Left colon (tissue), 2 donors: Measurements from ENCODE around the gene MGAT4A. TPM values are rescaled to one million over a fixed set of nuclear protein-coding genes. Genes with fewer than 3 reads are reported as not detected.

Experiments used
- ATAC-seq: fragments of 200-7000 bp; cut with Tn5 transposase; one replicate; pipeline ENCODE4 v1.9.1; 2020; ENCODE audit warnings: mild to moderate bottlenecking, moderate library complexity
- DNase-seq, 2 donors: peaks; one replicate each; pipeline ENCODE4 v3.0.0-alpha.2; 2020
- intact Hi-C, 2 donors: fragments of 100-400 bp; cut with DNase I in 1 of 2; cut with micrococcal nuclease in 1 of 2; formaldehyde crosslinking; loops; one replicate each; pipeline versions ENCODE4 v1.11.2 to v1.14.0; 2022; cut with DNase I, micrococcal nuclease
- long read RNA-seq: library from polyadenylated mRNA; unstranded; transcript quantifications from one replicate; pipeline ENCODE4 v2.0.0, GENCODE V29; 2021
- total RNA-seq, 2 donors: library from RNA; stranded (reverse); fragmentation: NEBNext Ultra II Directional; extraction: Animal tissue kit (Norgen Biotek cat#: 25700); gene quantifications; one replicate each; pipeline ENCODE4 v1.2.1, GENCODE V29; 2021
- donor health status: DM: no; HTN: no; CAD: no.
- donor health status: DM: yes; HTN: yes; CAD: no.

MGAT4A gene
- total RNA-seq, result 100 to 1,000 TPM; 115 to 154 TPM
- long read RNA-seq, full-length matches to known transcripts, result 62 of 122 reads
- long read RNA-seq, partial matches to known transcripts, result 1 of 122 reads
- long read RNA-seq, other reads (novel, unspliced or antisense), result 59 of 122 reads

DNA sequence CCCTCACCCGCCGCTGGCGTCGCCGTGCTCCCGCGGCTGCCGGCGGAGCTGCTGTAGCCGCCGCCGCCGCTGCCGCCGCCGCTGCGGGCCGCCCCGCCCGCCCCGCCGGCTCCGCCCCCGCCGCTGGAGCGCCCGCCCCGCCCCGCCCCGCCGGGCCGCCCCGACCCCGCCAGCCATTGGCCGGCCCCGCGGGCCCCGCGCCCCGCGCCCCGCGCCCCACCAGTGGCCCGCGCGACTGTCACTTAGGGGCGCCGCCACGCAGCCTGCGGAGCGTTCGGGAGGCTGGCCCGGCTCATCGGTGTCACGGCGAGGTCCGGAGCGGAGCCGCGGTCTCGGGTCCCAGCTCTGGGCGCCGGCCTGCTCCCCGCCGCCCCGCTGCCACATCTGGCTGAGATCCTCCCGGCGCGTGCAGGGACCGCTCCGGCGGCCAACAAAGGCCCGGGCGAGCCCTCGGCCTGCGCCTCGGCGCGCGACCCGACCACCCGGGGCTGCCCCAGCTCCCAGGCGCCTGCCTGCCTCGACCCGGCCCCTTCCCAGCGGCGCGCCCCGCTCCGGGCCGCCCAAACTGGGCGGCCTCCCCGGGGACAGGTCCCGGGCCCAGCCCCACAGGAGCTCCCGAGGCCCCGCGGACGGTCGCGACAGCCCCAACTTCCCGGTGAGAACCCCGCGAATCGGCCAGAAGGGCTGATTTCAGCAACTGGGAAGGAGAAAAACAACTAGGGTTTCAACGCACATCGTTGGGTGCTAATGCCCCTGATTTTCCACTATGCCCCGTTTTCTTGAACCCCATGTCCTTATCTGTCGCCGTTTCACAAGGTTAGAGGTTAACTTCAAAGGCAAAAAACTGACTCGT is at the start of gene MGAT4A:
TSS of gene MGAT4A (minus strand) at position 92 of the 853 bp plus-strand sequence. CDS start 4,800 bp downstream, outside the sequence.
- ATAC-seq, result peak; percentile 73
- intact Hi-C loops, result no loop called here
- peak; percentile 72 to 84 for DNase-seq

DNA sequence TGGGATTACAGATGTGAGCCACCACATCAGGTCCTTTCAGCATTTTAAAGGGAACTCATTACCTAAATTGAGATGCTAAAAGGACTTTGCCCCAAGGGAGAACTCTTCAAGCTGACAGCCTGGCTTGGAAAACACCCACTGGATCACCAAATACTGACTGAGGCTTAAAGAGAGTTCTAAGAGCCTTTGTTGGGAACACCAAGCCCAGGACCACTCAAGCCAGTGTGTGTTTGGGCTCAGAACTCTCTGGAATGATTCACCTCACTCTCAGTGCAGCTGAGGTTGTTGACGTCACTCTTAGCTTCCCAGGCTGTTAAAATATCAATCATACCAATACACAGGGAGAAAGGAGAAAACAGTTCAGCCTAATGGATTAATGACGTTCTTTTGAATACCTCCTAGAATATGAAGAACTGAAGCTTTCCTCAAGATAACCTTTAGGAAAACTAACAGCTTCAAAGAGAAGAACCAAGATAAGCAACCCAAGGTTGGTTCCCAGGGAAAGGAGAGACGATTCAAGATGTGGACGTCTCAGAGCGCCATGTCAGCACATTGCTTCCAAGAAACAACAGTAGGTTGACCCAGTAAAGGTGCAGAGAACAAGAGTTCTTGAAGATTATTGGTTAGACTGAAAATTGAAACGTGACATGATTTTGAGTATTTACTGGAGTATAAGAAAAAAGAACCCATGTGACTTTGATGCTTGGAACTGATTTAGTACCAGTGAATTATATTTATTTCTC is 48.0 kb upstream of the MGAT4A start:
- ATAC-seq (no peak), DNase-seq (no peak)
- intact Hi-C loops, result no loop called here

DNA sequence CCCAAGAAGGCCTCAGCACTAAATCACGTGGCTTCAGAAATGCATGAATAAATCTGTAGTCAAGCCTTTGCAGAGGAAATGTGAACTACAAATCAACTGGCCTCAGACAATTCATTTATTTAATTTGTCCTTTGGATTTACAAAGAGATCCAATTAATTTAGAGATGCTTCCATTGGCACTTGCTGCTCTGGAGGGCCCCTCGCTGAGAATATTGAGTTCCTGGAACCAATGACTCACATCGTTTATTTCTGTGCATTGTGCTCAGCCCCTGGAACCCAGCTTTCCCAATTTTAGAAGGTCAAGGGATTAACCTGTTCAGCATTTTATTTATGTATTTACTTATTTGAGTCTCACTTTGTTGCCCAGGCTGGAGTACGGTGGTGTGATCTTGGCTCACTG is 47.2 kb upstream of the MGAT4A start:
- no peak for DNase-seq
- intact Hi-C loops, result no loop called here
- no peak for ATAC-seq

DNA sequence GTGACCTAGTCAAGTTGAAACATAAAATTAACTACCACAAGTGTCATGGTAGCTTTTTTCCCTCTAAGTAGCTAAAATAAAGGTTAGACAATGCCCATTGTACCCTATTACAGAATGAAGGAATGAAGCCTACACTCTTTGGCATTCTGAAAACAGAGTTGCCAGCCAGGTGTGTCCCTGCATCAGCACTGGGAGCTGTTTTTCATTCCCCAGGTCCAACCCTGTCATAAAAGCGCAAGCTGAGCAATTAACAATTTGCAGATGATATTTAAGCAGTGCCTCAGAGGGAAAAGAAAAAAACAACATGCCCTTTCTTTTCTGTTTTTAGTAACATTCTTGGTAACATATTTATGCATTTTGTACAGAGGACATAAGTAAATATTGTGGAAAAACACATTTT is 46.8 kb upstream of the MGAT4A start:
- ATAC-seq (peak; percentile 81), DNase-seq (no peak)
- intact Hi-C loops, result no loop called here

- intact Hi-C loops, result no loop called here
- no peak for DNase-seq
- ATAC-seq, result no peak
Measured at GRCh38 chr2:98777076-98777475, 46.1 kb upstream of the MGAT4A start.

- no peak for ATAC-seq
- intact Hi-C loops, result no loop called here
- no peak for DNase-seq
Measured at GRCh38 chr2:98776136-98776535, 45.2 kb upstream of the MGAT4A start.

- DNase-seq, result no peak
- ATAC-seq, result no peak
- intact Hi-C loops, result no loop called here
Measured at GRCh38 chr2:98775146-98775986, 44.4 kb upstream of the MGAT4A start.

DNA sequence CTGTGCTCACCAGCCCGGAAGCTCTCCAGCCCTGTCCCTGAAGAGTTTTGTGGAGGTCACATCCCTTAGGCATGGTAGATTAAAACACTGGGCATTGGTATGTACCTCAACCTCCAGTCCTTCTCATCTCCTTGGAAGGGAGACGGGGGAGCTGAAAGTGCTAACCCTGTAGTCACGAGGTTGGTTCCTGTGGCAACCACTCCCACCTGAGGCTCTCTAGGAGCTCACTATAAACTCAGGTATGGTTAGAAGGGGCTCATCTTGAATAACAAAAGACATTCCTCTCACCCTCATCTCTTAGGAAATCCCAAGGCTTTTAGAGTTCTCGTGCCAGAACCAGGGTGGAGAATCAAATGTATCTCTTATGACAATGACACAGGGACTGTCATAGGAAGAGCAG is 43.0 kb upstream of the MGAT4A start:
- intact Hi-C loops, result no loop called here
- DNase-seq, result no peak
- no peak for ATAC-seq

GRCh38 chr2:98773169-98773568 is 42.2 kb upstream of the MGAT4A start:
- ATAC-seq, result no peak
- DNase-seq, result no peak
- intact Hi-C loops, result no loop called here

DNA sequence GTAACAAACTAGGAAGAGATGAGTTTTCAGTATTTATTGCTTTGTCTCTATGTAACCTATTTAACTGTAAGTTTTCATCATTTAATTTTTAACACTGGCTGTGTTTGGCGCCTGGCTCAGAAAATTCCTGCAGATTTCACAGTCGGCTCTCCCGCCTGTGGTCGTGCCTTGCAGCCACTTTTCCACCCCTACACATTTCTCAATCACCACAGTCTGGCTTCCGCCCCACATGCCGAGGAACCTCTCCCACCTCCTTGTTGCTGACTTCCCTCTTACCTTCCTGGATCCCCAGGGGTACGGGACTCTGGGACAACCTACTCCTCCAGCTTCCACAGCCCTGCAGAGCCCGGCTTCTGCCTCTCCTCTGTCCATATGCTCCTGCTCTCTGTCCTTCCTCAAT is 41.6 kb upstream of the MGAT4A start:
- no peak for DNase-seq
- intact Hi-C loops, result no loop called here
- no peak for ATAC-seq

DNA sequence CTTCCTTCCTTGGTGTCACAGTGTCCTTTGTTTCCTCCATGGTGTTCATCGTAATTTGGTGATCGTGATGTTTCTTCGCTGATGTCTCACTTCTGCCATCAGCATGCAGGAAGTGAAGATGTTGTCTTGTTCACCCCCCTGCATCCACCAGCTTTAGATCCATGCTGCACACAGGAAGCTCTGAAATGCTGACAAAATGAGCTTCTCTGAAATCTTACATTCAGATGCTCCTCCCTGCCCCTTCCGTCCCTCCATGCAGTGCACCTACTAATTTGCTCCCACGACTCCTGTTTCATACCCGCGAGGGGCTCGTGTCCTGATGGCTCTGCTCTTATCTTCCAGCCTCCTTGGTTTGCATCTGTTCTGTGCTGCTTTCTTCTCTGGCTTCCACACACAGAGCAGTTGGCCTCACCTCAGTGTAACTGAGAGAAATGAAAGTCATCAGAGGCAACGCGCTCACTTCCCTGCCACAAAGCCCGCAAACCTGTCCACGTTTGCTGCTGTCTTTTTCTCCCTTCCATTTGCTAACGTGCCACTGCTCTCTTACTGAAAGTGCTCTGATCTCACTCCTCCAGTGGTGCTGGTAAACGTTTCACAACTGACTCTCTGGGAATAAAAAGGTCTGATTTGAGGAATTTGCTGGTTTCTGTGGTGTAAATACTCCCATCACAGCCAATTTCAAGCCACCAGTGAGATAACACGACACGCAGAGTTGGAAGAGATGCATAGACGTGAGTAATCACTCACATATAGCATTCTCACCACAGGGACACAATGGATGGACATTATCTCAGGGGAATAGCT is 41.0 kb upstream of the MGAT4A start:
- intact Hi-C loops, result no loop called here
- peak; percentile 31 for ATAC-seq
- no peak for DNase-seq

DNA sequence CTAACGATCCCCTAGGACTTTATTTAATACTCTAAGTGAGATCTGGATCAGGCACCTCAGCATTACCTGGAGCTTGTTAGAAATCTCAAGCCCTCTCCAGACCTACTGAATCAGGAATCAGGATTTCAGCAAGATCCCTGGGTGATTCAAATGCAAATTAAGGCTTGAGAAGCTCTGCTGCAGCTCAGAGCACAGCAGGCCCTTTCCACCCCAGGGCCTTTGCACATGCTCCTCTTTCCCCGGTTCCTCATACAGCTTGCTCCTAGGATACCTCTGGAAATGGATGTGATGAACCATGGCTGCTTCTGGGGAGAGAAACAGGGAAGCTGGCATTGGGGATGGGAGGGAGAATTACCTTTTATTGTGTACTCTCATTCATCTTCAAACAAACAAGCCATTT is 40.3 kb upstream of the MGAT4A start:
- no peak for DNase-seq
- no peak for ATAC-seq

GRCh38 chr2:98769784-98770183 is 38.9 kb upstream of the MGAT4A start:
- DNase-seq, result no peak
- intact Hi-C loops, result no loop called here
- ATAC-seq, result no peak

More for the DNA sequence above, 40.3 kb upstream of the MGAT4A start:
- intact Hi-C loops, result no loop called here

DNA sequence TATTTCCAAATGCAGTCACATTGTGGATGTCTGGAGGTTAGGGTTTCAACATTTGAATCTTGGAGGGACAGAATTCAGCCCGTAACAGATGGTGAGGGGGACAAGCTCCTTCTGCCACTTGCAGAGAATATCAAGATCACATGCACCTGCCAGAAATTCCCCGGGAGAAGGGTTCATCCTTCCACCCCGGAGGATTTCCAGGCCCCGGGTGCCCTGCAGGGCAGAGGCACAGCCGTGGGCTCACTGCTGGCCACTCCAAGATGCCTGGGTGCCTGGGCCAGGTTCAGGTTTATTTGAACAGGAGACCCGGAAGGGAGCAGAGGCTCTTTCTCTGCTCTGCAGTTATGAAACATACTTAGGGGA is 38.2 kb upstream of the MGAT4A start:
- DNase-seq (no peak), ATAC-seq (no peak)
- intact Hi-C loops, result no loop called here

- intact Hi-C loops, result no loop called here
- ATAC-seq, result peak; percentile 25
- DNase-seq, result no peak
Measured at GRCh38 chr2:98768384-98769113, 37.6 kb upstream of the MGAT4A start.

DNA sequence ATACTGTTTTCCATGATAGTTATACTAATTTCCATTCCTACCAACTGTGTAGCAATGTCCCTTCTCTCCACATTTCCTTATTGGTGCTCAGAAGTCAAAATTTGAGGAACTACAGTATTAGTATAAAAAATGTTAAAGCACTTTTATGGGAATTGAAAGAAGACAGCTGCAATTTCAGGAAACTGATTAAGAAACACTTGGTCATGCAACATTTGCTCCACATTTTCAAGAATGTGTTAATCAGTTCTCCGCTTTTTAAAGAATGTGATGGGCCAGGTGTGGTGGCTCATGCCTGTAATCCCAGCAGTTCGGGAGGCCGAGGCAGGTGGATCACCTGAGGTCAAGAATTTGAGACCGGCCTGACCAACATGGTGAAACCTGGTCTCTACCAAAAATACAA is 33.6 kb upstream of the MGAT4A start:
- ATAC-seq (no peak), DNase-seq (no peak)
- intact Hi-C loops, result no loop called here

- DNase-seq (no peak), ATAC-seq (peak; percentile 27)
- intact Hi-C loops, result no loop called here
Measured at GRCh38 chr2:98763209-98763951, 32.4 kb upstream of the MGAT4A start.
